ENCODE measurements around the gene CPA5.
A peak's percentile ranks its signal among the peaks of the same experiment; 100 is the strongest.

The CPA5 gene

DNA sequence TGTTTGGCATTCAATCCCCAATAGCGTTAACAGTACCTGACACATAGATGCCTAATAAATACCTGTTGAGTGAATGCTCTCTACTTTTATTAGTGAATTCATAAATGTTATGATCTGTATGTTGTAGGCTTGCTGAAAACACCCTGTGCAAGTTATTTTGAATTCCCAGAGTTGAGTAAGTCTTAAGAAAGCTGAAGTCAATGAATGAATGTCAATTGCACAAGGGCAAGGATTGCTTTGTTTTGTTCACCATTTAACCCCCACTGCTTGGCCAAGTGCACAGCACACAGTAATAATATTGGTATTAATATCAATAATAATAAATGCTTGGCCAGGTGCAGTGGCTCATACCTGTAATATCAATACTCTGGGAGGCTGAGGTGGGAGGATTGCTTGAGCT lies 45.9 kb downstream of the CPA5 start:
- Histone ChIP-seq H2BK120ac (ENCODE audit: low read depth, low read length) (no peak overlapping the region), H2AFZ (ENCODE audit: low read length) (no peak overlapping the region), H4K91ac (ENCODE audit: low read depth, low read length, poor library complexity) (no peak overlapping the region), H3K18ac (ENCODE audit: low read length) (no peak overlapping the region), H2AK5ac (ENCODE audit: low read depth, low read length) (no peak overlapping the region), H3K4me3 (ENCODE audit: low read length in 2 of 2) (no peak overlapping the region), H3K4me1 (ENCODE audit: control insufficient read depth in 2 of 2, insufficient read depth in 1 of 2, low read depth in 1 of 2, low read length in 2 of 2) (peaks cover 12 to 16% of the 10 kb centered on the region in 2 donors), H3K27me3 (ENCODE audit: control insufficient read depth in 3 of 3, insufficient read depth in 3 of 3, low read depth in 1 of 3, low read length in 3 of 3) (no peaks in the 10 kb centered on the region), H3K9ac (ENCODE audit: low read depth, low read length, poor library complexity) (no peak overlapping the region), H3K9me3 (replicated peaks in 1 of 2; ENCODE audit: control insufficient read depth in 2 of 2, insufficient read depth in 1 of 2, low read depth in 1 of 2, low read length in 2 of 2) (peaks cover 2 to 3% of the 10 kb centered on the region in 2 donors), H3K4ac (ENCODE audit: low read length) (no peak overlapping the region), H3K36me3 (replicated peaks in 1 of 2; ENCODE audit: control insufficient read depth in 2 of 2, insufficient read depth in 2 of 2, low read length in 2 of 2) (no peaks in the 10 kb centered on the region), H3K14ac (ENCODE audit: low read length) (no peak overlapping the region), H3K4me2 (ENCODE audit: insufficient read depth, low read length, poor library complexity, severe bottlenecking) (no peak overlapping the region), H2BK12ac (ENCODE audit: low read length) (no peak overlapping the region), H3K79me1 (ENCODE audit: low read depth, low read length) (no peaks in the 10 kb centered on the region), H3K27ac (replicated peaks; ENCODE audit: low read length) (no peak overlapping the region), H2BK15ac (ENCODE audit: low read length) (no peak overlapping the region), H3K23ac (ENCODE audit: low read depth, low read length, poor library complexity) (no peak overlapping the region), H4K8ac (ENCODE audit: low read depth, low read length) (no peak overlapping the region), H2BK5ac (ENCODE audit: low read length) (no peak overlapping the region)
- DNase-seq (ENCODE audit: low spot score) = no peak
- no CpG with 5 or more reads among the region's 1 CpG for WGBS, 2 donors (ENCODE audit: extremely low coverage in 2 of 2, insufficient read length in 2 of 2, insufficient replicate concordance in 1 of 2)

DNA sequence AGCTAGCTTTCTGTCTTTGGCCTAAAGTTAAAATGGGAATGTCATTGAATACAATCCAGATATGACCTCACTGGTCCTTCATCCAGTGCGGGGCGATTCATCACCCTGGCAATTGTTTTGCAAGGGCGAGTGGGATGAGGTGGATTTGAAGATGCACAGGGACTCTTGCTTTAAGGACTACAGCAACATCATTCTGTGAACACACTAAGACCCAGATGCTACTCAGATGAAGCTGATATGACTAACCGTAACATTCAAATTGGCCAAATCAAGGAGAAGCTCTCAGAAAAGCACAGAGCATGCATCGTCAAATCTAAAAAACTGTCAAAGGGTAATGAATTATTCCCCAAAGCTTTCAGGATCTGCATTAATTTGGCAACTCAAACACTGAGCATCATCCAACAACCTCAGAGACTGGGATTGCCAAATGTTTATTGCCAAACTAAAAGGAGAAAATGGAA lies 48.5 kb downstream of the CPA5 start:
- H3K23ac ChIP-seq (ENCODE audit: low read depth, low read length, poor library complexity) = no peak overlapping the region
- H2BK5ac ChIP-seq (ENCODE audit: low read length) = no peak overlapping the region
- no peak overlapping the region for H4K91ac ChIP-seq (ENCODE audit: low read depth, low read length, poor library complexity)
- H4K8ac ChIP-seq (ENCODE audit: low read depth, low read length) = no peak overlapping the region
- H2BK120ac ChIP-seq (ENCODE audit: low read depth, low read length) = no peak overlapping the region
- H3K4ac ChIP-seq (ENCODE audit: low read length) = no peak overlapping the region
- H3K18ac ChIP-seq (ENCODE audit: low read length) = no peak overlapping the region
- no peak overlapping the region for H2AFZ ChIP-seq (ENCODE audit: low read length)
- no peak overlapping the region for H3K4me2 ChIP-seq (ENCODE audit: insufficient read depth, low read length, poor library complexity, severe bottlenecking)
- H3K4me3 ChIP-seq (ENCODE audit: low read length in 2 of 2) = no peak overlapping the region
- H3K79me1 ChIP-seq (ENCODE audit: low read depth, low read length) = no peaks in the 10 kb centered on the region
- H3K9ac ChIP-seq (ENCODE audit: low read depth, low read length, poor library complexity) = no peak overlapping the region
- H3K9me3 ChIP-seq (replicated peaks in 1 of 2; ENCODE audit: control insufficient read depth in 2 of 2, insufficient read depth in 1 of 2, low read depth in 1 of 2, low read length in 2 of 2) = peaks cover 2 to 3% of the 10 kb centered on the region in 2 donors
- WGBS, 2 donors (ENCODE audit: extremely low coverage in 2 of 2, insufficient read length in 2 of 2, insufficient replicate concordance in 1 of 2) = no CpG with 5 or more reads among the region's 5 CpGs
- no peak overlapping the region for H2BK15ac ChIP-seq (ENCODE audit: low read length)
- DNase-seq (ENCODE audit: low spot score) = no peak
- no peak overlapping the region for H2BK12ac ChIP-seq (ENCODE audit: low read length)
- no peak overlapping the region for H2AK5ac ChIP-seq (ENCODE audit: low read depth, low read length)
- H3K14ac ChIP-seq (ENCODE audit: low read length) = no peak overlapping the region
- peaks cover 0 to 7% of the 10 kb centered on the region in 2 donors for H3K36me3 ChIP-seq (replicated peaks in 1 of 2; ENCODE audit: control insufficient read depth in 2 of 2, insufficient read depth in 2 of 2, low read length in 2 of 2)
- H3K27me3 ChIP-seq (ENCODE audit: control insufficient read depth in 3 of 3, insufficient read depth in 3 of 3, low read depth in 1 of 3, low read length in 3 of 3) = no peaks in the 10 kb centered on the region
- H3K27ac ChIP-seq (replicated peaks; ENCODE audit: low read length) = no peak overlapping the region
- peaks cover 9 to 16% of the 10 kb centered on the region in 2 donors for H3K4me1 ChIP-seq (ENCODE audit: control insufficient read depth in 2 of 2, insufficient read depth in 1 of 2, low read depth in 1 of 2, low read length in 2 of 2)

DNA sequence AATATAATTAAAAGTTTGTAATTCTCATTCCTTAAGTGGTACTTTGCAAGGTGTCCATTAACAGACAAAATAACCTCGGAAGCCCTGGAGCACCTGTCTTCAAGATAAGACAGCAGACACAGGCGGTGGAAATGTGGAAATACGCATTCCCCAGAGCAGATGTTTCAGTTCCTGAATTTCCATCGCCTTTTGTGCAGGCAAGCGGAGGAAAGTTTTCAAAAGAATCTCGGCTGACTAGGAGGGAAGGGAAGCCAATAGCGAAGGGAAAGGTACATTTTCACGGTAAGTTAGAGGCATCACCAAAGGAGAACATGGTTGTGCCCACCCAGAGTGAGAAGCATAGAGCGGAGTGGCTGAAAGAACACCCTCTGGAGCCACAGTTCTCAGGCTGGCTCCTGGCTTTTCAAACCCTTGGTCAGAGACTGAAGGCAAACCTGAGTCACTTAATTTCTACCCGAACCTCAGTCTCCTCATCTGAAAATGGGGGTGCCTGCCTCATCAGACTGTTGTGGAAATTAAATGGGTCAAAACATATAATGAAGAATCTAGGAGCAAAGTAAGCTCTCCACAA lies 49.3 kb downstream of the CPA5 start:
- Histone ChIP-seq H3K79me1 (ENCODE audit: low read depth, low read length) (no peaks in the 10 kb centered on the region), H3K4me2 (ENCODE audit: insufficient read depth, low read length, poor library complexity, severe bottlenecking) (no peak overlapping the region), H3K18ac (ENCODE audit: low read length) (peak overlapping the region; percentile 35), H2BK120ac (ENCODE audit: low read depth, low read length) (no peak overlapping the region), H2BK5ac (ENCODE audit: low read length) (no peak overlapping the region), H3K27me3 (ENCODE audit: control insufficient read depth in 3 of 3, insufficient read depth in 3 of 3, low read depth in 1 of 3, low read length in 3 of 3) (no peaks in the 10 kb centered on the region), H2BK15ac (ENCODE audit: low read length) (no peak overlapping the region), H4K91ac (ENCODE audit: low read depth, low read length, poor library complexity) (no peak overlapping the region), H3K36me3 (replicated peaks in 1 of 2; ENCODE audit: control insufficient read depth in 2 of 2, insufficient read depth in 2 of 2, low read length in 2 of 2) (peaks cover 0 to 14% of the 10 kb centered on the region in 2 donors), H4K8ac (ENCODE audit: low read depth, low read length) (no peak overlapping the region), H2AFZ (ENCODE audit: low read length) (no peak overlapping the region), H3K9me3 (replicated peaks in 1 of 2; ENCODE audit: control insufficient read depth in 2 of 2, insufficient read depth in 1 of 2, low read depth in 1 of 2, low read length in 2 of 2) (no peaks in the 10 kb centered on the region), H3K4me1 (ENCODE audit: control insufficient read depth in 2 of 2, insufficient read depth in 1 of 2, low read depth in 1 of 2, low read length in 2 of 2) (peaks cover 9 to 14% of the 10 kb centered on the region in 2 donors), H3K4me3 (ENCODE audit: low read length in 2 of 2) (no peak overlapping the region), H3K27ac (replicated peaks; ENCODE audit: low read length) (no peak overlapping the region), H2BK12ac (ENCODE audit: low read length) (no peak overlapping the region), H3K4ac (ENCODE audit: low read length) (no peak overlapping the region), H3K14ac (ENCODE audit: low read length) (no peak overlapping the region), H3K23ac (ENCODE audit: low read depth, low read length, poor library complexity) (no peak overlapping the region), H3K9ac (ENCODE audit: low read depth, low read length, poor library complexity) (peak overlapping the region; percentile 34), H2AK5ac (ENCODE audit: low read depth, low read length) (no peak overlapping the region)
- WGBS, 2 donors (ENCODE audit: extremely low coverage in 2 of 2, insufficient read length in 2 of 2, insufficient replicate concordance in 1 of 2) = no CpG with 5 or more reads among the region's 10 CpGs
- DNase-seq (ENCODE audit: low spot score) = no peak

DNA sequence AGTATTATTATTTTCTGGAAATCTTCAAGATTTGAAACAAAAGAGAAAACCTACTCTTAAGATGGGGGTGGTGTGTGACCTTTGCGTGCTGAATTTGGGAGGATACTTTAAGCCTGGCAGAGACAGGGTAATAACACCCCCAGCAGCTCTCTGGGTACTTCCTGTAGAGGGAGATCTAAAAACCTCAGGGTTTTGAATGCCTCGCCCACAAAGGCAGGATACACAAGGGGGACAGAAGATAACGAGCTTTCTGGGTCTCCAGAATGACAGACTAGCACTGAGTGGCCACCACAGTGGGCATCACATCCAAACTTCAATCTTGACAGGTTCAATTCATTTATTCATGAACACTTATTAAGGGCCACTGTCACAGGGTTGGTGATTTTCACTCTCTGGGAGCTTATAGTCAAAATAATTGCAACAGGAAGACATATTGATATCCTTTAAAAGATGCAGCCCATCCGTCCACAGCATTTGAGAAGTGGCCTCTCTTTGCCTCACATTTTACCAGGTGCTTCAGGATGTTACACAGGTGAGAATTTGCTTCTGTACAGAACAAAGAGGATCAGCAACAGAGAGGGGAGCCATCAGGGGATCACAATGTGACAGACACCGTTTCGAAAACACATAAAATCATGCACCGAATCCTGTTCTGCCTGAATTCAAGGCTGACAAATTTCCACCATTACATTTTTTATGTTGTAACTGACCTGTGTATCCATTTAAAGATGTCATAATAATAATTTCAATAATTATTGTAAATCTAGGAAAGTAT lies 50.0 kb downstream of the CPA5 start:
- no peaks in the 10 kb centered on the region for H3K27me3 ChIP-seq (ENCODE audit: control insufficient read depth in 3 of 3, insufficient read depth in 3 of 3, low read depth in 1 of 3, low read length in 3 of 3)
- no peak overlapping the region for H2BK15ac ChIP-seq (ENCODE audit: low read length)
- H3K9me3 ChIP-seq (replicated peaks in 1 of 2; ENCODE audit: control insufficient read depth in 2 of 2, insufficient read depth in 1 of 2, low read depth in 1 of 2, low read length in 2 of 2) = no peaks in the 10 kb centered on the region
- no peak overlapping the region for H3K4me2 ChIP-seq (ENCODE audit: insufficient read depth, low read length, poor library complexity, severe bottlenecking)
- peaks cover 0 to 19% of the 10 kb centered on the region in 2 donors for H3K36me3 ChIP-seq (replicated peaks in 1 of 2; ENCODE audit: control insufficient read depth in 2 of 2, insufficient read depth in 2 of 2, low read length in 2 of 2)
- no peak overlapping the region for H3K14ac ChIP-seq (ENCODE audit: low read length)
- H4K8ac ChIP-seq (ENCODE audit: low read depth, low read length) = no peak overlapping the region
- H3K4me1 ChIP-seq (ENCODE audit: control insufficient read depth in 2 of 2, insufficient read depth in 1 of 2, low read depth in 1 of 2, low read length in 2 of 2) = peaks cover 9 to 14% of the 10 kb centered on the region in 2 donors
- no peak overlapping the region for H3K27ac ChIP-seq (replicated peaks; ENCODE audit: low read length)
- no peak overlapping the region for H2BK5ac ChIP-seq (ENCODE audit: low read length)
- H2BK12ac ChIP-seq (ENCODE audit: low read length) = no peak overlapping the region
- H2BK120ac ChIP-seq (ENCODE audit: low read depth, low read length) = no peak overlapping the region
- whole genome bisulfite sequencing, 2 donors (ENCODE audit: extremely low coverage in 2 of 2, insufficient read length in 2 of 2, insufficient replicate concordance in 1 of 2) = no CpG with 5 or more reads among the region's 7 CpGs
- H3K4me3 ChIP-seq (ENCODE audit: low read length in 2 of 2) = no peak overlapping the region
- no peak overlapping the region for H4K91ac ChIP-seq (ENCODE audit: low read depth, low read length, poor library complexity)
- DNase-seq (ENCODE audit: low spot score) = no peak
- H3K18ac ChIP-seq (ENCODE audit: low read length) = no peak overlapping the region
- H2AK5ac ChIP-seq (ENCODE audit: low read depth, low read length) = no peak overlapping the region
- no peak overlapping the region for H3K9ac ChIP-seq (ENCODE audit: low read depth, low read length, poor library complexity)
- H3K23ac ChIP-seq (ENCODE audit: low read depth, low read length, poor library complexity) = no peak overlapping the region
- H2AFZ ChIP-seq (ENCODE audit: low read length) = no peak overlapping the region
- no peaks in the 10 kb centered on the region for H3K79me1 ChIP-seq (ENCODE audit: low read depth, low read length)
- H3K4ac ChIP-seq (ENCODE audit: low read length) = no peak overlapping the region
